Measurements from ENCODE around the gene OR52W1.
A peak's percentile ranks its signal among the peaks of the same experiment; 100 is the strongest.
"Not testable (repeated sequence)": the region's sequence is repeated elsewhere in the genome, so short reads cannot be mapped to it uniquely, and the experiment has no call there.

Gene OR52W1

GRCh38 chr11:6219359-6219758, 20.3 kb downstream of the OR52W1 start:
- DNase-seq, result no peak

GRCh38 chr11:6223854-6224253, 24.8 kb downstream of the OR52W1 start:
- DNase-seq, result no peak

- no peak for DNase-seq
These were observed 25.4 kb downstream of the OR52W1 start for GRCh38 chr11:6224421-6224820.

GRCh38 chr11:6225024-6225423, 26.0 kb downstream of the OR52W1 start:
- DNase-seq, result no peak

GRCh38 chr11:6225896-6226295, 26.9 kb downstream of the OR52W1 start:
- DNase-seq, result no peak

- no peak for DNase-seq
These were observed 29.5 kb downstream of the OR52W1 start for GRCh38 chr11:6228520-6228919.

- no peak for DNase-seq
These were observed 30.9 kb downstream of the OR52W1 start for GRCh38 chr11:6229911-6230310.

GRCh38 chr11:6232899-6233298, 33.9 kb downstream of the OR52W1 start:
- no peak for DNase-seq

GRCh38 chr11:6233984-6234386, 35.0 kb downstream of the OR52W1 start:
- no peak for DNase-seq

- DNase-seq, result peak; percentile 100
These were observed 35.5 kb downstream of the OR52W1 start, which contains the start of gene FHIP1B for GRCh38 chr11:6234387-6235107. Gene FHIP1B, minus strand, starts transcription at chr11:6234636. Its CDS starts 10,120 bp downstream, at chr11:6224516.

- no peak for DNase-seq
These were observed 38.2 kb downstream of the OR52W1 start for GRCh38 chr11:6237266-6237665.

GRCh38 chr11:6237761-6238302, 38.8 kb downstream of the OR52W1 start:
- DNase-seq, result no peak

GRCh38 chr11:6238902-6239301, 39.9 kb downstream of the OR52W1 start, which contains the start of gene CNGA4:
Gene CNGA4, plus strand, starts transcription at chr11:6239089. Its CDS starts 118 bp downstream, at chr11:6239207.
- no peak for DNase-seq

GRCh38 chr11:6240139-6240538, 41.1 kb downstream of the OR52W1 start:
- DNase-seq, result no peak

- DNase-seq, result no peak
These were observed 41.8 kb downstream of the OR52W1 start for GRCh38 chr11:6240781-6241180.

- DNase-seq, result no peak
These were observed 42.3 kb downstream of the OR52W1 start for GRCh38 chr11:6241316-6241715.

GRCh38 chr11:6245536-6245935, 46.5 kb downstream of the OR52W1 start:
- DNase-seq, result no peak

GRCh38 chr11:6248248-6248647, 49.2 kb downstream of the OR52W1 start:
- no peak for DNase-seq

GRCh38 chr11:6248897-6249296, 49.9 kb downstream of the OR52W1 start:
- DNase-seq, result not testable (repeated sequence)
